Natural killer cell (primary cell): ENCODE results near the gene TGFBI. TPM values are rescaled to one million over a fixed set of nuclear protein-coding genes. Genes with fewer than 3 reads are reported as not detected.

ENCODE experiments used
- ATAC-seq, 3 donors: fragments of 150-1000 bp in 2 of 3; fragments of 200-7000 bp in 1 of 3; cut with Tn5 transposase; 1 replicate in 1 of 3; 2 replicates in 2 of 3; pipeline ENCODE4 v1.10.0; 2021; ENCODE audit warnings: mild to moderate bottlenecking in 2 of 3, moderate library complexity in 2 of 3
- DNase-seq, 2 donors: peaks; one replicate each; pipeline versions ENCODE4 v3.0.0 to v3.0.0-alpha.2; 2013 to 2021; ENCODE audit warnings: mixed read lengths in 1 of 2
- H3K27ac ChIP-seq: one replicate; pipeline ENCODE4 v1.5.1; 2013; ENCODE audit warnings: mild to moderate bottlenecking, low read length
- H3K27me3 ChIP-seq: one replicate; pipeline ENCODE4 v1.6.1; 2013; ENCODE audit warnings: low read length; ENCODE audit not compliant: control insufficient read depth, insufficient read depth
- H3K36me3 ChIP-seq: one replicate; pipeline ENCODE4 v1.6.1; 2013; ENCODE audit warnings: low read length; ENCODE audit not compliant: control insufficient read depth, insufficient read depth
- H3K4me1 ChIP-seq: one replicate; pipeline ENCODE4 v1.6.1; 2013; ENCODE audit warnings: low read length; ENCODE audit not compliant: control insufficient read depth, insufficient read depth
- H3K4me3 ChIP-seq: one replicate; pipeline ENCODE4 v1.5.1; 2013; ENCODE audit warnings: low read length
- H3K9me3 ChIP-seq: one replicate; pipeline ENCODE4 v1.6.1; 2013; ENCODE audit warnings: low read length; ENCODE audit not compliant: control insufficient read depth, insufficient read depth
- H3K27ac Mint-ChIP-seq, 2 donors: one replicate each; pipeline ENCODE4 v1.8.0; 2022; ENCODE audit warnings: mild to moderate bottlenecking in 2 of 2, mixed read lengths in 2 of 2, moderate library complexity in 1 of 2
- H3K27me3 Mint-ChIP-seq, 2 donors: one replicate each; pipeline ENCODE4 v1.8.0; 2022; ENCODE audit warnings: low read depth in 2 of 2, mixed read lengths in 2 of 2
- H3K36me3 Mint-ChIP-seq: one replicate; pipeline ENCODE4 v1.8.0; 2022; ENCODE audit warnings: mixed read lengths
- H3K4me1 Mint-ChIP-seq, 2 donors: one replicate each; pipeline ENCODE4 v1.8.0; 2022; ENCODE audit warnings: mixed read lengths in 2 of 2
- H3K4me3 Mint-ChIP-seq: one replicate; pipeline ENCODE4 v1.8.0; 2022; ENCODE audit warnings: mild to moderate bottlenecking, moderate library complexity, mixed read lengths
- H3K9me3 Mint-ChIP-seq, 2 donors: one replicate each; pipeline ENCODE4 v1.8.0; 2022; ENCODE audit warnings: mixed read lengths in 2 of 2
- CTCF ChIP-seq: fragments of 200-600 bp; IDR thresholded peaks from one replicate; pipeline ENCODE4 v1.8.0; 2022; ENCODE audit warnings: antibody characterized with exemption
- WGBS: methylation state at CpG from one replicate; pipeline ENCODE4 v1.1.7; 2013; ENCODE audit warnings: missing lambda C conversion rate; ENCODE audit not compliant: insufficient coverage; 5-methylcytosine and 5-hydroxymethylcytosine counted together
- intact Hi-C: fragments of 100-400 bp; cut with micrococcal nuclease; formaldehyde crosslinking; loops from one replicate; pipeline ENCODE4 v1.14.2; 2022
- total RNA-seq, 4 donors: library from RNA; stranded (reverse); fragments of 120-200 nt in 1 of 4; gene quantifications; one replicate each; pipeline versions ENCODE4 v1.2.3 to v1.2.4, GENCODE V29; 2013 to 2022

TGFBI gene
- total RNA-seq, 3 donors from 2014 or later (not counting 1 experiment from before 2014, with no cell fraction given): 6.7 to 19.6 (median 18.5) TPM

DNA sequence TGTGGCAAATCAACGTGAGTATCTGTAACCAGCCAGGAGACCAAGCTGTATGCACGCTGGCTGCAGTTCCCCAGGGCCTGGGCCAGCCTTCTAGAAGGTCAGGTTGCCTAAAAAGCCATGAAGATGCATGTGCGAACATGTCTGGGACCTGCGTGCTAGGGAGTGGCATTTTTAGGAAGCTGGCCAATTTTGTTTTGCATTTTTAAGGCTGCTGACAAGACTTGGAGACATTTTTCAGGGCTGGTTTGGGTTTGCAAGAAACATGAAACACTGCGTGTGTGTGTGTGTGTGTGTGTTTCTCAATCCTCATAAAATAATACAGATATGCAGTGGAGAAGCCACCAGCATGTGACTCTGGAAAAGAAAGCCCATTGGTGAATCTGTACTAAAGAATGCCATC is 5.1 kb downstream of the TGFBI start:
- peaks cover 34 to 36% of the 10 kb centered on the region in 2 donors for H3K4me1 Mint-ChIP-seq
- intact Hi-C loops: no loop called here
- DNase-seq (no peak), ATAC-seq (no peak)
- no peaks in the 10 kb centered on the region for H3K36me3 ChIP-seq
- H3K4me1 ChIP-seq: peaks cover 27% of the 10 kb centered on the region
- no peaks in the 10 kb centered on the region for H3K9me3 ChIP-seq
- H3K9me3 Mint-ChIP-seq: no peaks in the 10 kb centered on the region
- no peak for TF ChIP-seq CTCF
- H3K27me3 ChIP-seq: peaks cover 4% of the 10 kb centered on the region
- H3K4me3 Mint-ChIP-seq: no peak overlapping the region
- H3K4me3 ChIP-seq: no peak overlapping the region
- 74% methylated on average over 4 of the region's 5 CpGs for WGBS
- H3K27ac Mint-ChIP-seq: no peak overlapping the region
- no peak overlapping the region for H3K27ac ChIP-seq
- H3K36me3 Mint-ChIP-seq: no peaks in the 10 kb centered on the region
- H3K27me3 Mint-ChIP-seq: no peaks in the 10 kb centered on the region

DNA sequence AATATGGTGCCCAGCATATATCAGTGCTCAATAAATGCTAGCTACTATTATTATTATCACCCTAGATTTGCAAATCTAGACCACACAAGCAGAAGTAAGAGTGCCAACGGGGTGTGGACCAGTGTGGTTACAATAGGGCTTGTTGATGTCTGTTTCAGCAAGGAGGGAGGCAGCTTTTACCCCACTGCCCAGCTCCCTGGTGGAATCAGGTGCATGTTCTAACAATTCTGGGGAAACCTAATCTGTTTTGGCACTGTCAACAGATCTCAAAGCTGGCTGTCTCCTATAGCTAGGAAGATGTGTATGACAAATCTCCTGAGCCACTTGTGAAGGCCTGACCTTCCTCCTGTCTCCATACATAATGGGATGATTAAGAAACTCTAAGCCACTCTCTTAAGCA is 5.7 kb downstream of the TGFBI start:
- WGBS: 20% methylated on average over 1 of the region's 1 CpG
- H3K27ac Mint-ChIP-seq: no peak overlapping the region
- H3K9me3 Mint-ChIP-seq: no peaks in the 10 kb centered on the region
- Histone ChIP-seq H3K27me3 (no peaks in the 10 kb centered on the region), H3K4me3 (no peak overlapping the region), H3K27ac (no peak overlapping the region), H3K4me1 (peaks cover 27% of the 10 kb centered on the region), H3K36me3 (no peaks in the 10 kb centered on the region), H3K9me3 (no peaks in the 10 kb centered on the region)
- intact Hi-C loops: no loop called here
- DNase-seq: no peak
- H3K27me3 Mint-ChIP-seq: no peaks in the 10 kb centered on the region
- peaks cover 34 to 36% of the 10 kb centered on the region in 2 donors for H3K4me1 Mint-ChIP-seq
- H3K4me3 Mint-ChIP-seq: no peak overlapping the region
- no peaks in the 10 kb centered on the region for H3K36me3 Mint-ChIP-seq
- ATAC-seq: no peak
- TF ChIP-seq CTCF: no peak

DNA sequence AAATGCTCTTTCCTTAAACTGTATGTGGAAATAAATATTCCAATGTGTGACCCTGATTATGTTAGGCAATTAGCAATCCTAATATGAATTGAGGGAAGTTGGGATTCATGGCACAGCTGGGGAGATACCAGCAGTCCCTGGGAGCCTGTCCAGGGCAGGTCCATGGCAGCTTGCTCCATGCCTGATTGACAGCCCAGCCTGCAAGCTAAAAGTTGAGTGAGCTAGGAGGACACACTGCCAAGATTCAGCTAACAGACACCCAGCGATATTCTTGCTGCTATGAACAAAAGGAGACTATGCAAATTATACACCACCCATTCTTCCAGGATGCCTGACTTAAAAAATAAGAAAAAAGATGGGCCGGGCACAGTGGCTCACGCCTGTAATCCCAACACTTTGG is 6.2 kb downstream of the TGFBI start:
- Mint-ChIP-seq H3K9me3 (no peaks in the 10 kb centered on the region), H3K4me3 (no peak overlapping the region), H3K27ac (no peak overlapping the region), H3K36me3 (no peaks in the 10 kb centered on the region), H3K27me3 (no peaks in the 10 kb centered on the region), H3K4me1 (peaks cover 34 to 36% of the 10 kb centered on the region in 2 donors)
- ATAC-seq: no peak
- no peak overlapping the region for H3K4me3 ChIP-seq
- TF ChIP-seq CTCF: no peak
- intact Hi-C loops: no loop called here
- no peaks in the 10 kb centered on the region for H3K9me3 ChIP-seq
- no peak for DNase-seq
- no peaks in the 10 kb centered on the region for H3K27me3 ChIP-seq
- peaks cover 27% of the 10 kb centered on the region for H3K4me1 ChIP-seq
- no peak overlapping the region for H3K27ac ChIP-seq
- no peaks in the 10 kb centered on the region for H3K36me3 ChIP-seq
- 97% methylated on average over 3 of the region's 3 CpGs for WGBS

- H3K27me3 Mint-ChIP-seq: no peaks in the 10 kb centered on the region
- no peak overlapping the region for H3K27ac ChIP-seq
- DNase-seq: no peak
- intact Hi-C loops: no loop called here
- peak overlapping the region; percentile 47 for H3K4me3 Mint-ChIP-seq
- TF ChIP-seq CTCF: no peak
- no peaks in the 10 kb centered on the region for H3K36me3 ChIP-seq
- peaks cover 34 to 36% of the 10 kb centered on the region in 2 donors for H3K4me1 Mint-ChIP-seq
- peak overlapping the region; percentile 49 to 85 for H3K27ac Mint-ChIP-seq
- H3K9me3 Mint-ChIP-seq: no peaks in the 10 kb centered on the region
- 96% methylated on average over 7 of the region's 7 CpGs for WGBS
- H3K36me3 Mint-ChIP-seq: no peaks in the 10 kb centered on the region
- no peak for ATAC-seq
- no peaks in the 10 kb centered on the region for H3K9me3 ChIP-seq
- H3K4me3 ChIP-seq: no peak overlapping the region
- H3K27me3 ChIP-seq: no peaks in the 10 kb centered on the region
- H3K4me1 ChIP-seq: peaks cover 27% of the 10 kb centered on the region
Measured at GRCh38 chr5:136035837-136036236, 7.0 kb downstream of the TGFBI start.
